Measurements from ENCODE around the gene TTYH3. TPM values are rescaled to one million over a fixed set of nuclear protein-coding genes. Genes with fewer than 3 reads are reported as not detected.
A peak's percentile ranks its signal among the peaks of the same experiment; 100 is the strongest.

The TTYH3 gene
- total and polyA plus RNA-seq, 2 of the 8 experiments (the other 6 are each of a cell fraction or from before 2014, with no cell fraction given): 66.2 to 169 TPM

- no peaks in the 10 kb centered on the region for H3K79me2 ChIP-seq (ENCODE audit: control insufficient read depth in 1 of 2, insufficient read depth in 2 of 2, low read length in 2 of 2)
- no peak overlapping the region for H3K4me3 ChIP-seq (ENCODE audit: extremely low read depth in 1 of 4, insufficient read depth in 2 of 4, low read depth in 3 of 4, low read length in 4 of 4)
- H3K23me2 ChIP-seq (ENCODE audit: low read depth, low read length): no peaks in the 10 kb centered on the region; the same call in 1 of the 2 replicates
- H2BK15ac ChIP-seq (ENCODE audit: low read length): no peak overlapping the region
- H3K4me1 ChIP-seq (replicated peaks in 1 of 4; ENCODE audit: control insufficient read depth in 3 of 4, insufficient read depth in 4 of 4, low read length in 3 of 4): peaks cover 0 to 11% (median 3%) of the 10 kb centered on the region in 4 experiments; a peak in 3 of 7 replicates
- H4K20me1 ChIP-seq (replicated peaks in 1 of 2; ENCODE audit: control insufficient read depth in 1 of 2, insufficient read depth in 2 of 2, low read length in 2 of 2): no peaks in the 10 kb centered on the region
- H3K23ac ChIP-seq (ENCODE audit: insufficient read length): no peak overlapping the region
- no peak for FAIRE-seq
- H3K27ac ChIP-seq (ENCODE audit: low read depth, low read length): no peak overlapping the region
- POLR2A ChIA-PET (ENCODE audit: partially characterized antibody): interaction anchor here (1.3 kb wide), 1 partner anchor 11 kb away, joined by 3 read pairs; no protein-coding TSS in a partner anchor
- H3K36me3 ChIP-seq (ENCODE audit: control insufficient read depth in 2 of 4, insufficient read depth in 4 of 4, low read length in 3 of 4): no peaks in the 10 kb centered on the region
- H3K9me3 ChIP-seq (ENCODE audit: insufficient read depth in 2 of 2, low read depth in 1 of 2, low read length in 1 of 2): no peaks in the 10 kb centered on the region
- no peak overlapping the region for H2AFZ ChIP-seq (ENCODE audit: low read length)
- H2BK20ac ChIP-seq (ENCODE audit: low read length): no peak overlapping the region
- no peak overlapping the region for H4K91ac ChIP-seq (replicated peaks; ENCODE audit: insufficient read length, low read length)
- no peak overlapping the region for H3K18ac ChIP-seq (ENCODE audit: extremely low read depth, low read length)
- no peaks in the 10 kb centered on the region for H3K27me3 ChIP-seq (replicated peaks in 1 of 4; ENCODE audit: control insufficient read depth in 3 of 4, extremely low read depth in 1 of 4, insufficient read depth in 3 of 4, low read length in 3 of 4)
- WGBS, 2 experiments (ENCODE audit: extremely low coverage in 1 of 2, insufficient coverage in 1 of 2, insufficient read length in 1 of 2, insufficient replicate concordance in 2 of 2, low coverage in 1 of 2, low lambda C conversion rate in 2 of 2, missing lambda C conversion rate in 1 of 2): 97% methylated on average over 16 of the region's 16 CpGs; no CpG with 5 or more reads in 1 of the 2 experiments
- H3K79me1 ChIP-seq (ENCODE audit: low read depth, low read length): no peaks in the 10 kb centered on the region
- no peak overlapping the region for H2BK5ac ChIP-seq (ENCODE audit: low read depth, low read length)
- H2BK12ac ChIP-seq (ENCODE audit: low read depth, low read length): no peak overlapping the region
- no peak overlapping the region for H3K4me2 ChIP-seq (ENCODE audit: insufficient read depth in 1 of 2, low read depth in 2 of 2, low read length in 2 of 2)
- H2AK5ac ChIP-seq (ENCODE audit: low read depth, low read length): no peak overlapping the region
- no peak overlapping the region for H3K4ac ChIP-seq (replicated peaks; ENCODE audit: insufficient read length, low read depth, low read length)
- no peak overlapping the region for H4K5ac ChIP-seq (ENCODE audit: insufficient read length, low read depth, low read length)
- H2BK120ac ChIP-seq (replicated peaks; ENCODE audit: low read depth, low read length): no peak overlapping the region
- no peak overlapping the region for H3K56ac ChIP-seq (replicated peaks; ENCODE audit: insufficient read length, low read depth, low read length)
- no peak overlapping the region for H3K9ac ChIP-seq (replicated peaks in 1 of 4; ENCODE audit: extremely low read depth in 1 of 4, low read depth in 3 of 4, low read length in 3 of 4)
- DNase-seq (ENCODE audit: low read depth in 1 of 2, low spot score in 2 of 2): no peak
- TF ChIP-seq TBP (IDR thresholded peaks at IDR 0.05; ENCODE audit: low read depth, low read length) (no peak), SIN3A (conservative IDR thresholded peaks at IDR 0.05 in 1 of 2, IDR thresholded peaks at IDR 0.05 in 1 of 2; ENCODE audit: low read depth in 1 of 2, low read length in 2 of 2) (no peak), POU5F1 (IDR thresholded peaks at IDR 0.05; ENCODE audit: low read depth, low read length) (no peak), HDAC6 (IDR thresholded peaks at IDR 0.05; ENCODE audit: low read depth, low read length) (no peak), ASH2L (IDR thresholded peaks at IDR 0.05; ENCODE audit: low read length) (no peak), KDM5A (IDR thresholded peaks at IDR 0.05; ENCODE audit: low read length) (no peak), TAF1 (IDR thresholded peaks at IDR 0.05; ENCODE audit: low read depth, low read length) (no peak), FOSL1 (IDR thresholded peaks at IDR 0.05; ENCODE audit: insufficient read depth, low read depth, low read length) (no peak)
- CTCF ChIA-PET (ENCODE audit: partially characterized antibody): interaction anchor here (0.7 to 3.5 kb wide), 11 partner anchors 11 to 333 kb away, joined by 3 to 30 read pairs (median 4); partner anchors contain the start of gene IQCE
- 0 out of 2 replicates have a peak overlapping the region, but pooled peaks have one; percentile 85 for H4K8ac ChIP-seq (ENCODE audit: extremely low read depth, insufficient read depth, low read length)
- H3K14ac ChIP-seq (ENCODE audit: insufficient read length): no peak overlapping the region
Observed at GRCh38 chr7:2589341-2589740, 42.4 kb upstream of the TTYH3 start.

Data from H1 (cell line).